HepG2 (cell line): ENCODE results near the gene C1orf159. TPM values are rescaled to one million over a fixed set of nuclear protein-coding genes. Genes with fewer than 3 reads are reported as not detected.
A peak's percentile ranks its signal among the peaks of the same experiment; 100 is the strongest.

Source experiments
- AGO2 ChIP-seq: fragments of 200-400 bp; formaldehyde crosslinking; optimal IDR thresholded peaks from 2 replicates; pipeline ENCODE3; 2017; ENCODE audit warnings: mild to moderate bottlenecking, low read depth, low read length, moderate library complexity
- CHD2 ChIP-seq: IDR thresholded peaks from 2 replicates; pipeline ENCODE4 v1.6.1; 2011; ENCODE audit warnings: low read depth, low read length, improper control_type of control experiment
- EEA1 ChIP-seq: sonication (generic); formaldehyde crosslinking; IDR thresholded peaks from 2 replicates; pipeline ENCODE4 v1.5.1; 2020; ENCODE audit warnings: mild to moderate bottlenecking, missing genetic modification reagents, borderline replicate concordance
- HNRNPL ChIP-seq: fragments of 200-400 bp; formaldehyde crosslinking; IDR thresholded peaks from 2 replicates; pipeline ENCODE4 v1.6.1; 2017; ENCODE audit warnings: mild to moderate bottlenecking, low read depth, low read length
- KAT2B ChIP-seq: fragments of 150-350 bp; IDR thresholded peaks from 2 replicates; pipeline ENCODE4 v1.6.1; 2014; ENCODE audit warnings: low read depth, low read length, borderline replicate concordance
- KAT8 ChIP-seq: IDR thresholded peaks from 2 replicates; pipeline ENCODE4 v1.6.1; 2016; ENCODE audit warnings: missing genetic modification reagents, missing compliant biosample characterization
- NR2F6 ChIP-seq, 2 experiments: IDR thresholded peaks; 2 replicates each; pipeline ENCODE4 v1.6.1; 2016; ENCODE audit warnings: antibody characterized with exemption in 1 of 2, mild to moderate bottlenecking in 1 of 2
- RBAK ChIP-seq: sonication (generic); formaldehyde crosslinking; IDR thresholded peaks from 2 replicates; pipeline ENCODE4 v1.5.1; 2020; ENCODE audit warnings: mild to moderate bottlenecking, missing genetic modification reagents
- SIN3A ChIP-seq: IDR thresholded peaks from 2 replicates; pipeline ENCODE4 v1.6.1; 2011; ENCODE audit warnings: low read depth, mild to moderate bottlenecking, control low read depth, low read length, borderline replicate concordance
- U2AF1 ChIP-seq: fragments of 200-400 bp; formaldehyde crosslinking; optimal IDR thresholded peaks from 2 replicates; pipeline ENCODE3; 2017; ENCODE audit warnings: mild to moderate bottlenecking, low read depth, low read length
- ZNF350 ChIP-seq: sonication (generic); formaldehyde crosslinking; IDR thresholded peaks from 2 replicates; pipeline ENCODE4 v1.4.0; 2020; ENCODE audit warnings: mild to moderate bottlenecking, low read depth, missing genetic modification reagents, borderline replicate concordance
- ZNF431 ChIP-seq: sonication (generic); formaldehyde crosslinking; IDR thresholded peaks from 2 replicates; pipeline ENCODE4 v1.9.0; 2022; ENCODE audit warnings: missing genetic modification reagents, low read depth, mild to moderate bottlenecking, borderline replicate concordance
- ZNF468 ChIP-seq: sonication (generic); formaldehyde crosslinking; IDR thresholded peaks from 2 replicates; pipeline ENCODE4 v1.8.0; 2022; ENCODE audit warnings: mild to moderate bottlenecking, moderate library complexity, missing genetic modification reagents
- ZNF569 ChIP-seq: sonication (generic); formaldehyde crosslinking; IDR thresholded peaks from 2 replicates; pipeline ENCODE4 v1.5.0; 2020; ENCODE audit warnings: mild to moderate bottlenecking, missing genetic modification reagents, moderate library complexity, borderline replicate concordance
- ZNF776 ChIP-seq: sonication (generic); formaldehyde crosslinking; IDR thresholded peaks from 2 replicates; pipeline ENCODE4 v1.4.0; 2020; ENCODE audit warnings: mild to moderate bottlenecking, missing genetic modification reagents
- ZNF883 ChIP-seq: sonication (generic); formaldehyde crosslinking; IDR thresholded peaks from 2 replicates; pipeline ENCODE4 v1.5.1; 2020; ENCODE audit warnings: mild to moderate bottlenecking, missing genetic modification reagents; ENCODE audit errors: not compliant biosample characterization
- polyA plus RNA-seq, 8 experiments: library from polyadenylated mRNA; depleted of rRNA in 3 of 8; stranded (reverse) in 7 of 8; unstranded in 1 of 8; fragments of >200 nt; fragmentation: Illumina TruSeq in 4 of 8; extraction: Trizol in 4 of 8; gene quantifications; 2 replicates each; pipeline versions ENCODE4 v1.2.1 to v1.2.3, GENCODE V29; 2011 to 2016; ENCODE audit warnings: low read depth in 4 of 8, missing spikeins in 1 of 8, mixed read lengths in 1 of 8; ENCODE audit not compliant: insufficient read depth in 1 of 8
- total RNA-seq, 5 experiments: library from RNA; depleted of rRNA; stranded (reverse); fragments of >200 nt; fragmentation: Illumina TruSeq; extraction: Trizol; gene quantifications; 2 replicates each; pipeline ENCODE4 v1.2.3, GENCODE V29; 2016; ENCODE audit warnings: low read depth in 1 of 5
- TF ChIP-seq, protein P1 (sequence below): sonication (generic); formaldehyde crosslinking; IDR thresholded peaks from 2 replicates; pipeline ENCODE4 v1.4.0; 2020; ENCODE audit warnings: missing genetic modification reagents, borderline replicate concordance
- TF ChIP-seq, protein P2 (sequence below): sonication (generic); formaldehyde crosslinking; IDR thresholded peaks from 2 replicates; pipeline ENCODE4 v1.5.0; 2020; ENCODE audit warnings: mild to moderate bottlenecking, missing genetic modification reagents, borderline replicate concordance
- TF ChIP-seq, protein P3 (sequence below): sonication (generic); formaldehyde crosslinking; IDR thresholded peaks from 2 replicates; pipeline ENCODE4 v1.4.0; 2020; ENCODE audit warnings: missing genetic modification reagents

C1orf159 gene
- total and polyA plus RNA-seq, 2 of the 13 experiments (the other 11 are each of a cell fraction or from before 2014, with no cell fraction given): 3.8 to 6.7 TPM

DNA sequence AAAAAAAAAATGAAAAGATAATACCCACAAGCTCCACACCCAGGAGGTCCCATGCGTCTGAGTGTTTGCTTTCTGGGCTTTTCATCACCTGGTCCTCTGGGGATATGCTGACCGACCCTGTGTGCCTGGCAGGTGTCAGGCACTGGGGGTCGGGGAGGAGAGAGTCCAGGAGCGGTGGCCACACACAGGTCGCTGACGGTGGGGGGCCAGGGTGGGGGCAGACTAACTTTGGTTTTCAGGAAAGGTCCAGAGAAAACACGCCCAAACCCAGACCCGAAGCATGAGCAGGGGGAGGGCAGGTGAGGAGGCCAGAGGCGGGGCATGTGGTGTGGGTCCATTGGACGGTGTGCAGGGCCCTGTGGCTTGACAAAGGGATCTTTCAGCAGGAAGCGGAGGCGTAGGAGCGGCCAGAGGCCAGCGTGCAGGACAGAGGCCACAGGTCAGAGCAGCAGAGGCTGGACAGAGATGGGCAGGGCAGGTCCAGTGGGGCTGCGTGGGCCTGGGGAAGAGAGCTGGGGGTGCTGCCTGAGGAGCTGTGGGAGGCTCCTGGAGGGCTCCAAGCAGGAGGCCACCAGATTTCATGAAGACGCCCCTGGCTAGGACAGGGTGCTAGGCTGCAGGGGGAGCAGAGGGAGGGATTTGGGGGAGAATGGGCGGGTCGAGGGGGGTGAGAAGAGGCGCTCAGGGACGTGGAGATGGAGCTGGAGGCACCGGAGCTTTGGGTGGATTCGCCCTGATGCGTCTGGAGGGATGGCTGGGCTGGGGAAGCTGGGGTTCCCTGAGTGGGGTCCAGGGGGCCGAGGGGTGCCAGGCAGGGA, 57.6 kb downstream of the C1orf159 start (continued):
- TF ChIP-seq CHD2 (no peak), RBAK (CRISPR knock-in tag) (no peak), HNRNPL (peak; percentile 71; the same call in 1 of the 2 replicates), KAT2B (no peak), ZNF468 (CRISPR knock-in tag) (0 out of 2 replicates have a peak, but pooled peaks have one; percentile 25), ZNF350 (CRISPR knock-in tag) (peak; percentile 74; the same call in 1 of the 2 replicates), ZNF431 (peak; percentile 53; the same call in 1 of the 2 replicates), AGO2 (peak; percentile 58), ZNF883 (CRISPR knock-in tag) (peak; percentile 40), NR2F6 (IDR thresholded peaks at IDR 0.05) (peak; percentile 73), NR2F6 (CRISPR knock-in tag; IDR thresholded peaks at IDR 0.05) (peak; percentile 94), ZNF776 (CRISPR knock-in tag) (peak; percentile 71; the same call in 1 of the 2 replicates), U2AF1 (no peak), ZNF569 (CRISPR knock-in tag) (0 out of 2 replicates have a peak, but pooled peaks have one; percentile 13), KAT8 (CRISPR knock-in tag) (peak; percentile 55), SIN3A (no peak; the same call in 1 of the 2 replicates), EEA1 (CRISPR knock-in tag) (no peak)
- TF ChIP-seq, protein P1, sequence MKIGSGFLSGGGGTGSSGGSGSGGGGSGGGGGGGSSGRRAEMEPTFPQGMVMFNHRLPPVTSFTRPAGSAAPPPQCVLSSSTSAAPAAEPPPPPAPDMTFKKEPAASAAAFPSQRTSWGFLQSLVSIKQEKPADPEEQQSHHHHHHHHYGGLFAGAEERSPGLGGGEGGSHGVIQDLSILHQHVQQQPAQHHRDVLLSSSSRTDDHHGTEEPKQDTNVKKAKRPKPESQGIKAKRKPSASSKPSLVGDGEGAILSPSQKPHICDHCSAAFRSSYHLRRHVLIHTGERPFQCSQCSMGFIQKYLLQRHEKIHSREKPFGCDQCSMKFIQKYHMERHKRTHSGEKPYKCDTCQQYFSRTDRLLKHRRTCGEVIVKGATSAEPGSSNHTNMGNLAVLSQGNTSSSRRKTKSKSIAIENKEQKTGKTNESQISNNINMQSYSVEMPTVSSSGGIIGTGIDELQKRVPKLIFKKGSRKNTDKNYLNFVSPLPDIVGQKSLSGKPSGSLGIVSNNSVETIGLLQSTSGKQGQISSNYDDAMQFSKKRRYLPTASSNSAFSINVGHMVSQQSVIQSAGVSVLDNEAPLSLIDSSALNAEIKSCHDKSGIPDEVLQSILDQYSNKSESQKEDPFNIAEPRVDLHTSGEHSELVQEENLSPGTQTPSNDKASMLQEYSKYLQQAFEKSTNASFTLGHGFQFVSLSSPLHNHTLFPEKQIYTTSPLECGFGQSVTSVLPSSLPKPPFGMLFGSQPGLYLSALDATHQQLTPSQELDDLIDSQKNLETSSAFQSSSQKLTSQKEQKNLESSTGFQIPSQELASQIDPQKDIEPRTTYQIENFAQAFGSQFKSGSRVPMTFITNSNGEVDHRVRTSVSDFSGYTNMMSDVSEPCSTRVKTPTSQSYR (CRISPR knock-in tag): peak; percentile 37; the same call in 1 of the 2 replicates
- TF ChIP-seq, protein P2, sequence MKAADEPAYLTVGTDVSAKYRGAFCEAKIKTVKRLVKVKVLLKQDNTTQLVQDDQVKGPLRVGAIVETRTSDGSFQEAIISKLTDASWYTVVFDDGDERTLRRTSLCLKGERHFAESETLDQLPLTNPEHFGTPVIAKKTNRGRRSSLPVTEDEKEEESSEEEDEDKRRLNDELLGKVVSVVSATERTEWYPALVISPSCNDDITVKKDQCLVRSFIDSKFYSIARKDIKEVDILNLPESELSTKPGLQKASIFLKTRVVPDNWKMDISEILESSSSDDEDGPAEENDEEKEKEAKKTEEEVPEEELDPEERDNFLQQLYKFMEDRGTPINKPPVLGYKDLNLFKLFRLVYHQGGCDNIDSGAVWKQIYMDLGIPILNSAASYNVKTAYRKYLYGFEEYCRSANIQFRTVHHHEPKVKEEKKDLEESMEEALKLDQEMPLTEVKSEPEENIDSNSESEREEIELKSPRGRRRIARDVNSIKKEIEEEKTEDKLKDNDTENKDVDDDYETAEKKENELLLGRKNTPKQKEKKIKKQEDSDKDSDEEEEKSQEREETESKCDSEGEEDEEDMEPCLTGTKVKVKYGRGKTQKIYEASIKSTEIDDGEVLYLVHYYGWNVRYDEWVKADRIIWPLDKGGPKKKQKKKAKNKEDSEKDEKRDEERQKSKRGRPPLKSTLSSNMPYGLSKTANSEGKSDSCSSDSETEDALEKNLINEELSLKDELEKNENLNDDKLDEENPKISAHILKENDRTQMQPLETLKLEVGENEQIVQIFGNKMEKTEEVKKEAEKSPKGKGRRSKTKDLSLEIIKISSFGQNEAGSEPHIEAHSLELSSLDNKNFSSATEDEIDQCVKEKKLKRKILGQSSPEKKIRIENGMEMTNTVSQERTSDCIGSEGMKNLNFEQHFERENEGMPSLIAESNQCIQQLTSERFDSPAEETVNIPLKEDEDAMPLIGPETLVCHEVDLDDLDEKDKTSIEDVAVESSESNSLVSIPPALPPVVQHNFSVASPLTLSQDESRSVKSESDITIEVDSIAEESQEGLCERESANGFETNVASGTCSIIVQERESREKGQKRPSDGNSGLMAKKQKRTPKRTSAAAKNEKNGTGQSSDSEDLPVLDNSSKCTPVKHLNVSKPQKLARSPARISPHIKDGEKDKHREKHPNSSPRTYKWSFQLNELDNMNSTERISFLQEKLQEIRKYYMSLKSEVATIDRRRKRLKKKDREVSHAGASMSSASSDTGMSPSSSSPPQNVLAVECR (CRISPR knock-in tag): peak; percentile 73; the same call in 1 of the 2 replicates
- TF ChIP-seq, protein P3, sequence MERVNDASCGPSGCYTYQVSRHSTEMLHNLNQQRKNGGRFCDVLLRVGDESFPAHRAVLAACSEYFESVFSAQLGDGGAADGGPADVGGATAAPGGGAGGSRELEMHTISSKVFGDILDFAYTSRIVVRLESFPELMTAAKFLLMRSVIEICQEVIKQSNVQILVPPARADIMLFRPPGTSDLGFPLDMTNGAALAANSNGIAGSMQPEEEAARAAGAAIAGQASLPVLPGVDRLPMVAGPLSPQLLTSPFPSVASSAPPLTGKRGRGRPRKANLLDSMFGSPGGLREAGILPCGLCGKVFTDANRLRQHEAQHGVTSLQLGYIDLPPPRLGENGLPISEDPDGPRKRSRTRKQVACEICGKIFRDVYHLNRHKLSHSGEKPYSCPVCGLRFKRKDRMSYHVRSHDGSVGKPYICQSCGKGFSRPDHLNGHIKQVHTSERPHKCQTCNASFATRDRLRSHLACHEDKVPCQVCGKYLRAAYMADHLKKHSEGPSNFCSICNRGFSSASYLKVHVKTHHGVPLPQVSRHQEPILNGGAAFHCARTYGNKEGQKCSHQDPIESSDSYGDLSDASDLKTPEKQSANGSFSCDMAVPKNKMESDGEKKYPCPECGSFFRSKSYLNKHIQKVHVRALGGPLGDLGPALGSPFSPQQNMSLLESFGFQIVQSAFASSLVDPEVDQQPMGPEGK: peak; percentile 95
